ENCODE results near the gene TMEM240. TPM values are rescaled to one million over a fixed set of nuclear protein-coding genes. Genes with fewer than 3 reads are reported as not detected.

The TMEM240 gene
- 1 to 10 TPM in 6 of 7 donors, not detected in 1; 2.3 to 5.3 (median 2.7) TPM for total RNA-seq
- 1 to 10 TPM in 2 of 3 donors, under 1 TPM in 1; 0.39 to 2.2 (median 1.5) TPM for polyA plus RNA-seq
- long read RNA-seq, donor 1, partial matches to known transcripts, result 0 of 3 reads
- long read RNA-seq, donor 1, other reads (novel, unspliced or antisense), result 0 of 3 reads
- long read RNA-seq, donor 2, result 0 reads

DNA sequence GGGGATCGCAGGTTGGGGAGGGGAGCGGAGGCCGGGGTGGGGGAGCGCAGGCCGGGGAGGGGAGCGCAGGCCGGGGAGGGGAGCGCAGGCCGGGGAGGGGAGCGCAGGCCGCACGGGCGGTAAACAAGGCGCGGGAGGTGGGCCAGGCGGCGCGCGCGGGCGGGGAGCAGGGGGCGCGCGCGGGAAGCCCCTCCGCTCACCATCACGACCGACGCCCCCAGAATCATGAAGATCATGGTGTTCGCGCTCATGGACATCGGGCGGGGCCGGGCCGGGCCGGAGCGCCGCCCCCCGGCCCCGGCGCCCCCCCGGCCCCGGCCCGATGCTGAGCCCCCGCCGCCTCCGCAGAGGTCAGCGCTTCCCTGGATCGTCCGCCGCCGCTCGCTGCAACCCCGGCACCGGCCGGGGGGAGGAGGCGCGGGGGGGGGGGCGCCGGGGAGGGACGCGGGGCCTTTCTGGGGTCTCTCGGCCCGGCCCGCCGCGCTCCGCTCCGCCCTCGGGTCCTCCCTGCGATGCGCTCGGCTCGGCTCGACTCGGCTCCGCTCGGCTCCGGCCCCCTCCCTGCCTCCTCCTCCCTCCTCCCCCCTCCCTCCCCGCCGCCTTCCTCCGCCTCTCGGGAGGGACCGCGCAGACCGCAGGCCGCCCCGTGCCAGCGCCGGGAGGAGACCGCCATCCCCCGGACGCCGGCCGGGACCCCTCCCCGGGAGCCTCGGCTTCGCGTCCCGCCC lies at the start of gene TMEM240:
TSS of gene TMEM240 (minus strand) at position 535 of the 728 bp plus-strand sequence. CDS start at position 257, 278 bp downstream.
- peak within 1 kb of the TSS; percentile 27 to 76 (median 44) for H3K4me3 ChIP-seq
- TF ChIP-seq POLR2A (IDR thresholded peaks at IDR 0.05) (no peak), POLR2AphosphoS5 (IDR thresholded peaks at IDR 0.05) (no peak)
- TF ChIP-seq, protein P1, sequence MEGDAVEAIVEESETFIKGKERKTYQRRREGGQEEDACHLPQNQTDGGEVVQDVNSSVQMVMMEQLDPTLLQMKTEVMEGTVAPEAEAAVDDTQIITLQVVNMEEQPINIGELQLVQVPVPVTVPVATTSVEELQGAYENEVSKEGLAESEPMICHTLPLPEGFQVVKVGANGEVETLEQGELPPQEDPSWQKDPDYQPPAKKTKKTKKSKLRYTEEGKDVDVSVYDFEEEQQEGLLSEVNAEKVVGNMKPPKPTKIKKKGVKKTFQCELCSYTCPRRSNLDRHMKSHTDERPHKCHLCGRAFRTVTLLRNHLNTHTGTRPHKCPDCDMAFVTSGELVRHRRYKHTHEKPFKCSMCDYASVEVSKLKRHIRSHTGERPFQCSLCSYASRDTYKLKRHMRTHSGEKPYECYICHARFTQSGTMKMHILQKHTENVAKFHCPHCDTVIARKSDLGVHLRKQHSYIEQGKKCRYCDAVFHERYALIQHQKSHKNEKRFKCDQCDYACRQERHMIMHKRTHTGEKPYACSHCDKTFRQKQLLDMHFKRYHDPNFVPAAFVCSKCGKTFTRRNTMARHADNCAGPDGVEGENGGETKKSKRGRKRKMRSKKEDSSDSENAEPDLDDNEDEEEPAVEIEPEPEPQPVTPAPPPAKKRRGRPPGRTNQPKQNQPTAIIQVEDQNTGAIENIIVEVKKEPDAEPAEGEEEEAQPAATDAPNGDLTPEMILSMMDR (IDR thresholded peaks at IDR 0.05 in 8 of 11, conservative IDR thresholded peaks at IDR 0.05 in 3 of 11), result no peak
- peaks cover 0 to 65% (median 28%) of the 10 kb centered on the region in 6 donors for H3K4me1 ChIP-seq
- peak within 1 kb of the TSS in 7 of 8 donors; percentile 28 to 73 (median 46) for H3K27ac ChIP-seq
- DNase-seq, result no peak
- H3K36me3 ChIP-seq, result peaks cover 0 to 54% (median 24%) of the 10 kb centered on the region in 6 donors
- H3K27me3 ChIP-seq (replicated peaks in 1 of 7), result peaks cover 0 to 20% (median 0%) of the 10 kb centered on the region in 7 donors
- intact Hi-C loops (cut with DNase I; ENCODE audit: low total_unique reads), result no loop called here
- no peaks in the 10 kb centered on the region for H3K9me3 ChIP-seq
- WGBS, 5 donors, result 1 to 2% (median 1%) methylated on average over 15 to 92 of the region's 100 CpGs

DNA sequence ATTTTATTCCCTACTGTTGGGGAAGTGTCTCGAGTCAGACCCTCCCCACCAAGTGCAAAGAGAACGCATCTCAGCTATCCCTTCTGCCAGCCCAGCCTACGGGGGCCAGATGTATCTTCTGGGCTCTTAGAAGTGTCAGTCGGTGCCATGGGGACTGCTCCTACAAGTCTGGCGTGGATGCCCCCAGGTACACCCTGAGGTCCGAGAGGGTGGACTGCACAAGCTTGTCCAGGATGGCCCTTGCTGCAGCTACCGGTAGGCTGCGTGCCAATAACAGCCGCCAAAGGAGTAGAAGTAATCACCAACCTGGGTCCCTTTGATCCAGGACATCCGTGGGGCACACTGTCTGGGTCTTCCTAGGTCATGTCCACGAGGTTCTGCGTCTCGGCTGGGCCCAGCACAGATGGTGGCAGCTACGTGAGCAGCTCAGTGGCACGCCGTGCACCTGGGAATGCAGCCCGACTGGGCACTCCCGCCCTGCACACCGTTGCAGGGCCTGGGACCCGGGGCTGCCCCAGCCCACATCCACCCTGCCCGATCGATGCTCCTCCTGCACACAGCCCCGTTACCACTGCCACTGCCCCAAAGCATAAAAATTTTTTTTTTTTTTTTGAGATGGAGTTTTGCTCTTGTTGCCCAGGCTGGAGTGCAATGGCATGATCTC lies 43.1 kb upstream of the TMEM240 start:
- TF ChIP-seq POLR2A (IDR thresholded peaks at IDR 0.05) (no peak), POLR2AphosphoS5 (IDR thresholded peaks at IDR 0.05) (no peak)
- TF ChIP-seq, protein P1 (IDR thresholded peaks at IDR 0.05 in 8 of 11, conservative IDR thresholded peaks at IDR 0.05 in 3 of 11), result no peak
- intact Hi-C loops (cut with DNase I; ENCODE audit: low total_unique reads), result no loop called here
- Histone ChIP-seq H3K36me3 (no peaks in the 10 kb centered on the region), H3K27me3 (replicated peaks in 1 of 7) (peaks cover 0 to 68% (median 2%) of the 10 kb centered on the region in 7 donors), H3K4me3 (no peak overlapping the region), H3K27ac (no peak overlapping the region), H3K9me3 (no peaks in the 10 kb centered on the region), H3K4me1 (no peaks in the 10 kb centered on the region)
- no peak for DNase-seq
- 84 to 85% (median 84%) methylated on average over 15 to 23 of the region's 23 CpGs for WGBS, 5 donors

DNA sequence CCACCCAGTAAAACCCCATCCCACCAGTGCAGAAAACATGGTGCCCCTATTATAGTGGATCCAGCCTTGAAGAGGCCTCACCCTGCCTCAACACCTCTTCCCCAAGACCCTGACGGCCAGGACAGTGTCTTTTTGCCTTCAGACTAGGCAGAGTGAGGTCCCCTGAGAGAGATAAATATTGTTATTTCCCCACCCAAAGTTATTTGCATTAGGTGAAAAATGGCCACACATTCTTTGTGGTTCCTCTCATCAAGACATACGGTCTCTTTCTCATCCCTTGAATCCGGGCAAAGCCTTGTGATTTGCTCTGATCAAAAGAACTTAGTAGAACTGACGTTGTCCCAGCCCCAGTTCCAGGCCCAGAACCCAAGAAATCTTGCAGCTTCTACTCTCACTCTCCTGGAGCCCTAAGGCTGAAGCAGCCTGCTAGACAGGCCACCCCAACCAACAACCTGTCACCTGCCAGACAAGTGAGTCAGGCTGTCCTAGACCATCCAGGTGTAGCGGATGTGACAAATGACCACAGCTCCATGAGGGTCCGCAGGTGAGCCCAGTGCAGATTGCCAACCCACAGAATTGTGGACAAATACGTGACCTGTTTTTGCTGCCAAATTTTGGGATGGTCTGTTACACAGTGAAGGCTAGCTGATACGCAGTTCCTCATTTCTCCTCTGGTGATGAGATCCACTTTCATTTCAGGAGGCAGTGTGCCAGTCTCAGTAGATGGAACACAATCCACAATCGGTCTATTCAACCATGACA lies 42.3 kb upstream of the TMEM240 start:
- H3K9me3 ChIP-seq, result no peaks in the 10 kb centered on the region
- H3K4me3 ChIP-seq, result no peak overlapping the region
- TF ChIP-seq POLR2AphosphoS5 (IDR thresholded peaks at IDR 0.05) (no peak), POLR2A (IDR thresholded peaks at IDR 0.05) (no peak)
- TF ChIP-seq, protein P1 (IDR thresholded peaks at IDR 0.05 in 8 of 11, conservative IDR thresholded peaks at IDR 0.05 in 3 of 11), result no peak
- no peak overlapping the region for H3K27ac ChIP-seq
- H3K27me3 ChIP-seq (replicated peaks in 1 of 7), result peaks cover 0 to 63% (median 0%) of the 10 kb centered on the region in 7 donors
- no peaks in the 10 kb centered on the region for H3K36me3 ChIP-seq
- H3K4me1 ChIP-seq, result no peaks in the 10 kb centered on the region
- 72 to 81% (median 73%) methylated on average over 6 to 9 of the region's 9 CpGs for WGBS, 5 donors
- DNase-seq, result no peak
- intact Hi-C loops (cut with DNase I; ENCODE audit: low total_unique reads), result no loop called here

Measured in spleen (tissue), 13 donors.